ENCODE results near the gene GALNT7. TPM values are rescaled to one million over a fixed set of nuclear protein-coding genes. Genes with fewer than 3 reads are reported as not detected.

Gene GALNT7
- polyA plus RNA-seq, 1 of the 3 experiments (the other 2 are of a cell fraction), result 14.8 TPM

GRCh38 chr4:173202395-173202794, 33.8 kb downstream of the GALNT7 start:
- no peaks in the 10 kb centered on the region; a peak in 1 of 4 replicates for H3K4me1 ChIP-seq (ENCODE audit: control insufficient read depth in 1 of 2, insufficient read depth in 2 of 2, low read depth in 1 of 2, low read length in 1 of 2)
- H3K36me3 ChIP-seq (replicated peaks in 1 of 2; ENCODE audit: control insufficient read depth in 1 of 2, insufficient read depth in 2 of 2, low read length in 1 of 2), result peaks cover 0 to 7% of the 10 kb centered on the region in 2 experiments
- 94% methylated on average over 3 of the region's 3 CpGs for WGBS (ENCODE audit: low lambda C conversion rate)
- no peaks in the 10 kb centered on the region for H4K20me1 ChIP-seq (ENCODE audit: insufficient read depth)
- no peak overlapping the region for H3K4me3 ChIP-seq (ENCODE audit: low read depth in 2 of 2, low read length in 1 of 2)
- H3K9me2 ChIP-seq, result no peaks in the 10 kb centered on the region
- TF ChIP-seq EP300 (IDR thresholded peaks at IDR 0.05; ENCODE audit: borderline replicate concordance in 1 of 2, low read depth in 1 of 2, low read length in 1 of 2), result no peak
- TF ChIP-seq GATA2 (CRISPR knock-in tag; IDR thresholded peaks at IDR 0.05), result no peak
- TF ChIP-seq TAF1 (IDR thresholded peaks at IDR 0.05; ENCODE audit: borderline replicate concordance, low read depth, low read length), result no peak
- no peak for TF ChIP-seq NFIC (IDR thresholded peaks at IDR 0.05; ENCODE audit: borderline replicate concordance)
- TF ChIP-seq ELF1 (IDR thresholded peaks at IDR 0.05), result no peak
- TF ChIP-seq TEAD4 (IDR thresholded peaks at IDR 0.05; ENCODE audit: borderline replicate concordance, insufficient read depth), result no peak
- TF ChIP-seq SMC3 (IDR thresholded peaks at IDR 0.05; ENCODE audit: low read depth, low read length), result no peak
- no peak for TF ChIP-seq MAX (IDR thresholded peaks at IDR 0.05; ENCODE audit: low read depth)
- TF ChIP-seq GABPA (IDR thresholded peaks at IDR 0.05; ENCODE audit: low read depth), result no peak
- TF ChIP-seq CHD2 (IDR thresholded peaks at IDR 0.05; ENCODE audit: low read length, partially characterized antibody), result no peak
- TF ChIP-seq CTCF (IDR thresholded peaks at IDR 0.05), result no peak
- TF ChIP-seq POLR2AphosphoS5 (IDR thresholded peaks at IDR 0.05; ENCODE audit: low read depth, low read length), result no peak
- TF ChIP-seq FOXJ3 (CRISPR knock-in tag; IDR thresholded peaks at IDR 0.05), result no peak
- no peak for TF ChIP-seq EZH2phosphoT487 (IDR thresholded peaks at IDR 0.05; ENCODE audit: borderline replicate concordance, low read depth)
- TF ChIP-seq TCF12 (IDR thresholded peaks at IDR 0.05), result no peak
- no peak for TF ChIP-seq RFX5 (IDR thresholded peaks at IDR 0.05; ENCODE audit: low read length)
- H3K9me3 ChIP-seq, result no peaks in the 10 kb centered on the region
- H3K27ac ChIP-seq (ENCODE audit: low read depth in 2 of 2, low read length in 1 of 2), result no peak overlapping the region
- no peak for DNase-seq
- H3F3A ChIP-seq (replicated peaks; ENCODE audit: insufficient read depth), result no peaks in the 10 kb centered on the region
- no peak overlapping the region for H2AFZ ChIP-seq (ENCODE audit: low read depth)
- no peak overlapping the region for H3K9ac ChIP-seq
- H3K4me2 ChIP-seq, result no peak overlapping the region
- ChIA-PET CTCF (interaction anchor here (1.1 to 2.0 kb wide), 3 partner anchors 17 to 99 kb away, joined by 3 to 5 read pairs (median 5); no protein-coding TSS in a partner anchor), POLR2A (no interaction called here)
- H3K79me2 ChIP-seq (ENCODE audit: insufficient read depth), result peaks cover 1% of the 10 kb centered on the region
- no peaks in the 10 kb centered on the region for H3K27me3 ChIP-seq (ENCODE audit: insufficient read depth)

- H3K9ac ChIP-seq, result no peak overlapping the region
- H3F3A ChIP-seq (replicated peaks; ENCODE audit: insufficient read depth), result peaks cover 12% of the 10 kb centered on the region
- 100% methylated on average over 1 of the region's 2 CpGs for WGBS (ENCODE audit: low lambda C conversion rate)
- no peaks in the 10 kb centered on the region for H3K27me3 ChIP-seq (ENCODE audit: insufficient read depth)
- H3K4me3 ChIP-seq (ENCODE audit: low read depth in 2 of 2, low read length in 1 of 2), result no peak overlapping the region
- no peak overlapping the region for H3K4me2 ChIP-seq
- no peak overlapping the region for H2AFZ ChIP-seq (ENCODE audit: low read depth)
- H3K9me2 ChIP-seq, result no peaks in the 10 kb centered on the region
- H3K9me3 ChIP-seq, result no peaks in the 10 kb centered on the region
- H3K79me2 ChIP-seq (ENCODE audit: insufficient read depth), result peaks cover 17% of the 10 kb centered on the region
- POLR2A ChIA-PET, result no interaction called here
- H4K20me1 ChIP-seq (ENCODE audit: insufficient read depth), result no peaks in the 10 kb centered on the region
- no peak overlapping the region for H3K27ac ChIP-seq (ENCODE audit: low read depth in 2 of 2, low read length in 1 of 2)
- CTCF ChIA-PET, result no interaction called here
- H3K4me1 ChIP-seq (ENCODE audit: control insufficient read depth in 1 of 2, insufficient read depth in 2 of 2, low read depth in 1 of 2, low read length in 1 of 2), result peaks cover 0 to 15% of the 10 kb centered on the region in 2 experiments; a peak in 3 of 4 replicates
- H3K36me3 ChIP-seq (replicated peaks in 1 of 2; ENCODE audit: control insufficient read depth in 1 of 2, insufficient read depth in 2 of 2, low read length in 1 of 2), result peaks cover 0 to 7% of the 10 kb centered on the region in 2 experiments
- DNase-seq, result no peak
- TF ChIP-seq PBX3 (IDR thresholded peaks at IDR 0.05) (no peak), TCF12 (IDR thresholded peaks at IDR 0.05) (no peak), NFIC (IDR thresholded peaks at IDR 0.05; ENCODE audit: borderline replicate concordance) (no peak), SIN3A (IDR thresholded peaks at IDR 0.05; ENCODE audit: borderline replicate concordance, low read depth, low read length) (no peak), REST (IDR thresholded peaks at IDR 0.05; ENCODE audit: low read depth, low read length) (no peak), USF2 (IDR thresholded peaks at IDR 0.05; ENCODE audit: borderline replicate concordance, low read depth, low read length) (no peak)
These were observed 37.0 kb downstream of the GALNT7 start for GRCh38 chr4:173205656-173206055.
